Ovary (tissue), 9 donors: Measurements from ENCODE around the gene PERM1. TPM values are rescaled to one million over a fixed set of nuclear protein-coding genes. Genes with fewer than 3 reads are reported as not detected.

Source experiments
- DNase-seq, 5 donors: peaks; one replicate each; pipeline ENCODE4 v3.0.0-alpha.2; 2019 to 2020
- H3K27ac ChIP-seq, 2 donors: fragments of 200-600 bp; one replicate each; pipeline versions ENCODE4 v1.5.1 to v1.8.0; 2019 to 2022
- H3K27me3 ChIP-seq: fragments of 200-600 bp; one replicate; pipeline ENCODE4 v1.8.0; 2022
- H3K36me3 ChIP-seq: fragments of 200-600 bp; sonication (generic); one replicate; pipeline ENCODE4 v1.5.1; 2019
- H3K4me1 ChIP-seq: one replicate; pipeline ENCODE4 v1.8.1; 2013; ENCODE audit warnings: mild to moderate bottlenecking, moderate library complexity; ENCODE audit not compliant: insufficient read depth
- H3K4me3 ChIP-seq: fragments of 200-600 bp; sonication (generic); one replicate; pipeline ENCODE4 v1.5.1; 2017
- H3K9me3 ChIP-seq, 2 donors: fragments of 200-600 bp in 1 of 2; sonication (generic) in 1 of 2; one replicate each; pipeline versions ENCODE4 v1.5.1 to v1.8.1; 2013 to 2019; ENCODE audit warnings: mild to moderate bottlenecking in 1 of 2, moderate library complexity in 1 of 2
- EP300 ChIP-seq: sonication (generic); formaldehyde crosslinking; IDR thresholded peaks from one replicate; pipeline ENCODE4 v1.6.1; 2017; ENCODE audit warnings: antibody characterized with exemption
- POLR2A ChIP-seq: fragments of 450-650 bp; IDR thresholded peaks from one replicate; pipeline ENCODE4 v1.6.1; 2017; ENCODE audit warnings: antibody characterized with exemption, mild to moderate bottlenecking, moderate library complexity
- WGBS, 3 donors: extraction: QIAGEN DNeasy Blood & Tissue Kit in 1 of 3; methylation state at CpG; one replicate each; pipeline versions ENCODE4 v1.1.5 to v1.1.7; 2013 to 2017; 5-methylcytosine and 5-hydroxymethylcytosine counted together
- intact Hi-C, 4 donors: fragments of 100-400 bp; cut with DNase I; formaldehyde crosslinking; loops; one replicate each; pipeline versions ENCODE4 v1.11.0 to v1.15.1; 2022 to 2023
- polyA plus RNA-seq, 2 donors: library from polyadenylated mRNA; stranded (reverse); fragments of 200-250 nt in 1 of 2; fragments of 350-450 nt in 1 of 2; fragmentation: Illumina TruSeq in 1 of 2; extraction: RNeasy Lipid Tissue Mini Kit (QIAGEN cat#74804) in 1 of 2; gene quantifications; one replicate each; pipeline ENCODE4 v1.2.3, GENCODE V29; 2013 to 2014
- total RNA-seq, 7 donors: library from RNA; depleted of rRNA in 2 of 7; stranded (reverse); fragments of >200 nt in 2 of 7; fragmentation: NEBNext Ultra II Directional in 3 of 7; extraction: Animal tissue kit (Norgen Biotek cat#: 25700) in 3 of 7; gene quantifications; one replicate each; pipeline versions ENCODE4 v1.1.0 to v1.2.4, GENCODE V29; 2016 to 2023
- TF ChIP-seq, protein P1 (sequence below), 3 donors: fragments of 450-650 bp in 2 of 3; fragments of 200-600 bp in 1 of 3; IDR thresholded peaks; one replicate each; pipeline versions ENCODE4 v1.5.1 to v1.8.0; 2016 to 2022; ENCODE audit warnings: antibody characterized with exemption in 3 of 3, mild to moderate bottlenecking in 1 of 3
- donor health status: DM: no; HTN: no; CAD: no; lungs with moderate emphysema.
- donor health status: DM: no; HTN: no; CAD: no.
- donor health status: Bipolar disorder and iron deficiency.
- donor health status: DM: yes; HTN: yes; CAD: no.
- donor health status: DM: no; HTN: no; CAD: no.
- donor health status: DM: yes; HTN: yes; CAD: no.

The PERM1 gene
- total and polyA plus RNA-seq, 9 donors: 0.07 to 0.34 (median 0.28) TPM; not detected in 4

DNA sequence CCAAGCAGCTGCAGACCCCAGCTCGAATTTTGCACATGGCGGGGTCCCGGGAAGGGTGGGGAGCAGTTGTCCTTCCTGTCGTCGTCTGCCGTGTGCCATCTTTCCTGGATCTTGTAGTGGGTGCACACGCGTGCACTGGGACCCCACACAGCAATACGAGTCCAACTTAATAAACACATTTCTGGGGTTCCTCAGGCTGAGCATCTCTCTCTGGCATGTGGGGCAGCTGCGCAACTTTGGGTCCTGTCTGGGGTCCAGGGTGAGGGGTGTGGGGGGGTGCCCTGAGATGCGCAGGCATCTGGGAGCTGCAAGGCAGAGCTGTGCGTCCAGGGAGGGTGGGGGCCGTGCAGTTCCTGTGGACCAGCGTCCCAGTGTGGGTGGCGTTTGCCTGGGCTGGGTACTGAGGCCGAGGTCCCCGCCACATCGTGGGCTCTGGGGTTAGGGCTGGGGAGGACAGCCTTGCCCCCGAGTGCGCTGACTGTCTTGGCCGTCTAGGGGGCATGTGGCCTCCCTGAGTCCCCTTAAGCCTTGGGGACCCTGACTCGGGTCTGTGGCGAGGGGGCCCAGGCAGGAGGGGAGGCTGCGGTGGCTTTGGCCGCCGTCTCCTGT is 16.3 kb downstream of the PERM1 start:
- intact Hi-C loops: no loop called here
- no peaks in the 10 kb centered on the region for H3K36me3 ChIP-seq
- no peaks in the 10 kb centered on the region for H3K9me3 ChIP-seq
- no peaks in the 10 kb centered on the region for H3K27me3 ChIP-seq
- H3K27ac ChIP-seq: no peak overlapping the region
- no peaks in the 10 kb centered on the region for H3K4me1 ChIP-seq
- no peak overlapping the region for H3K4me3 ChIP-seq
- no peak for DNase-seq
- 74 to 86% (median 81%) methylated on average over 26 of the region's 26 CpGs for WGBS, 3 donors
- TF ChIP-seq EP300: no peak
- TF ChIP-seq POLR2A: no peak
- TF ChIP-seq, protein P1, sequence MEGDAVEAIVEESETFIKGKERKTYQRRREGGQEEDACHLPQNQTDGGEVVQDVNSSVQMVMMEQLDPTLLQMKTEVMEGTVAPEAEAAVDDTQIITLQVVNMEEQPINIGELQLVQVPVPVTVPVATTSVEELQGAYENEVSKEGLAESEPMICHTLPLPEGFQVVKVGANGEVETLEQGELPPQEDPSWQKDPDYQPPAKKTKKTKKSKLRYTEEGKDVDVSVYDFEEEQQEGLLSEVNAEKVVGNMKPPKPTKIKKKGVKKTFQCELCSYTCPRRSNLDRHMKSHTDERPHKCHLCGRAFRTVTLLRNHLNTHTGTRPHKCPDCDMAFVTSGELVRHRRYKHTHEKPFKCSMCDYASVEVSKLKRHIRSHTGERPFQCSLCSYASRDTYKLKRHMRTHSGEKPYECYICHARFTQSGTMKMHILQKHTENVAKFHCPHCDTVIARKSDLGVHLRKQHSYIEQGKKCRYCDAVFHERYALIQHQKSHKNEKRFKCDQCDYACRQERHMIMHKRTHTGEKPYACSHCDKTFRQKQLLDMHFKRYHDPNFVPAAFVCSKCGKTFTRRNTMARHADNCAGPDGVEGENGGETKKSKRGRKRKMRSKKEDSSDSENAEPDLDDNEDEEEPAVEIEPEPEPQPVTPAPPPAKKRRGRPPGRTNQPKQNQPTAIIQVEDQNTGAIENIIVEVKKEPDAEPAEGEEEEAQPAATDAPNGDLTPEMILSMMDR (IDR thresholded peaks at IDR 0.05): no peak

GRCh38 chr1:964691-965525 is 17.0 kb downstream of the PERM1 start:
- no peaks in the 10 kb centered on the region for H3K36me3 ChIP-seq
- no peak for DNase-seq
- TF ChIP-seq EP300: no peak
- TF ChIP-seq POLR2A: no peak
- TF ChIP-seq, protein P1 (IDR thresholded peaks at IDR 0.05): no peak
- H3K27me3 ChIP-seq: no peaks in the 10 kb centered on the region
- no peak overlapping the region for H3K4me3 ChIP-seq
- no peaks in the 10 kb centered on the region for H3K4me1 ChIP-seq
- H3K27ac ChIP-seq: no peak overlapping the region
- intact Hi-C loops: no loop called here
- WGBS, 3 donors: 85 to 90% (median 88%) methylated on average over 40 to 42 of the region's 51 CpGs
- no peaks in the 10 kb centered on the region for H3K9me3 ChIP-seq

DNA sequence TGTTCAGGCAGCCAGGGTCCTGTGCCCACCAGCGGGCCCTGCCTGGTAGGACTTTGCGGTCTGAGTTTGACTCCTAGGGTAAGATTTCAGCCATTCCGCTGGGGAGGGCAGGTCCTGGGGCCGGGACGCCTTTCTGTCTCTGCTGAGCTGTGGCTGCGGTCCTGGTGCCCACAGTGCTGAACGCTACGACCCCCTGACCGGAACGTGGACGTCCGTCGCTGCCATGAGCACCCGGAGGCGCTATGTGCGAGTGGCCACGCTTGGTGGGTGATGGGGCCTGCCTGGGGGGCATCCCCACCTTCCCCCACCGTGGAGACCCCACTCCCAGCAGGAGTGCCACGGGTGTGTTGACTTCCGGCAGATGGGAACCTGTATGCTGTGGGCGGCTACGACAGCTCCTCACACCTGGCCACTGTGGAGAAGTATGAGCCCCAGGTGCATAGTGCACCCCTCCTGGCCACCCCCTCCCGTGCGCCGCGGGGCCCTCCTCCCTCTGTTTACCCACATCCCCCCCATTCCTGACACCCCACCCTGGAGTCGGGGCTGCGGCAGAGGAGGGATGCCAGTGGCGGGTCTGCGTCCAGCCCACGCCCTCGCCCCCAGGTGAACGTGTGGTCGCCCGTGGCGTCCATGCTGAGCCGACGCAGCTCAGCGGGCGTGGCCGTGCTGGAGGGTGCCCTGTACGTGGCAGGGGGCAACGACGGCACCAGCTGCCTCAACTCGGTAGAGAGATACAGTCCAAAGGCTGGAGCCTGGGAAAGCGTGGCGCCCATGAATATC is 18.0 kb downstream of the PERM1 start:
- Histone ChIP-seq H3K9me3 (no peaks in the 10 kb centered on the region), H3K4me3 (no peak overlapping the region), H3K4me1 (peaks cover 3% of the 10 kb centered on the region), H3K27ac (no peak overlapping the region), H3K27me3 (no peaks in the 10 kb centered on the region), H3K36me3 (no peaks in the 10 kb centered on the region)
- DNase-seq: no peak
- TF ChIP-seq, protein P1 (IDR thresholded peaks at IDR 0.05): no peak
- TF ChIP-seq POLR2A (no peak), EP300 (no peak)
- 87 to 90% (median 89%) methylated on average over 45 to 47 of the region's 47 CpGs for WGBS, 3 donors
- intact Hi-C loops: no loop called here

DNA sequence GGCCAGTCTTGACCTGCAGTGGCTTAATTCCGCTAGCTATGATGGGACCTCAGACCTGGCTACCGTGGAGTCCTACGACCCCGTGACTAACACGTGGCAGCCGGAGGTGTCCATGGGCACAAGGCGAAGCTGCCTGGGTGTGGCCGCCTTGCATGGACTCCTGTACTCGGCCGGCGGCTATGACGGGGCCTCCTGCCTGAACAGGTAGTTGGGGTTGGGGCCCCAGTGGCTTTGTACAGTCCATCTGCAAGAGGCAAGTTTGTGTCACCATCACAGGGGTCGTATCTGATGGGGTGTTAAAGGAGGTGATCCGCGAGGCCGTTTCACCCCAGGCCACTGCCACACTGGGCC is 18.6 kb downstream of the PERM1 start:
- Histone ChIP-seq H3K9me3 (no peaks in the 10 kb centered on the region), H3K4me3 (no peak overlapping the region), H3K36me3 (no peaks in the 10 kb centered on the region), H3K27me3 (no peaks in the 10 kb centered on the region), H3K4me1 (peaks cover 6% of the 10 kb centered on the region), H3K27ac (no peak overlapping the region)
- intact Hi-C loops: no loop called here
- DNase-seq: no peak
- no peak for TF ChIP-seq POLR2A
- TF ChIP-seq, protein P1 (IDR thresholded peaks at IDR 0.05): no peak
- TF ChIP-seq EP300: no peak
- WGBS, 3 donors: 91 to 96% (median 94%) methylated on average over 16 of the region's 16 CpGs
